Embryonic facial prominence (tissue), 1 donor: ENCODE data around the gene CDC42BPB.

Experiments used
- DNase-seq: peaks from one replicate; pipeline ENCODE4 v3.0.0-alpha.2; 2016; ENCODE audit errors: extremely low spot score

CDC42BPB gene

GRCh38 chr14:103094406-103095209, 37.3 kb upstream of the CDC42BPB start, which contains the start of gene EXOC3L4:
Gene EXOC3L4 (plus strand): TSS chr14:103094725. CDS start chr14:103100220, 5,495 bp downstream.
- no peak for DNase-seq

DNA sequence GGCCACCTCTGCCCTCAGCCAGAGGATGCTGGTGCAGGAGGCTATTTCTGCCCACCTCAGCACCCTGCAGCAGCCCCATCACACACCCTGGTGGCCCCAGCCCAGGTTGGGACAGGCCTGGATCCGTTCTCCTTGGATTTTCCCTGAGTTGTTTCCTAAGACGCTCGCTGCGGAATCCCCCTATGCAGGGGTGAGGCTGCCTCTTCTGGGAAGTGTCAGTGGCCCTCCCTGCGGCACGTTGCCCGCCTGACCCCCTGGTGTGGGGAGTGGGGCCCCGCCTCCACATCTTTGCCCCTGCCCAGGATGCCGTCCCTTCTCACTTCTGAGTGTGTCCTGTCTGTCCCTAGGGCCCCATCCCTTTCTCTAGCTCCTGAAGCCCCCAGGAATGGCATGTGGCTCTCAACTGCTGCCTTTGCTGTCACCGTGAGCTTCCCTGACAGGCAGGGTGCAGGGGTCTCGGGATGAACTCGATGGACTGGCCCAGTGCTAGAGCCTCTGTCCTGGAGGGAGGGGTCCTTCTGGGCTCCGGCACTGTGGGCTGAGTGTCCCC, 36.6 kb upstream of the CDC42BPB start:
- no peak for DNase-seq

- DNase-seq: no peak
These were observed 34.5 kb upstream of the CDC42BPB start for GRCh38 chr14:103091883-103092222.

DNA sequence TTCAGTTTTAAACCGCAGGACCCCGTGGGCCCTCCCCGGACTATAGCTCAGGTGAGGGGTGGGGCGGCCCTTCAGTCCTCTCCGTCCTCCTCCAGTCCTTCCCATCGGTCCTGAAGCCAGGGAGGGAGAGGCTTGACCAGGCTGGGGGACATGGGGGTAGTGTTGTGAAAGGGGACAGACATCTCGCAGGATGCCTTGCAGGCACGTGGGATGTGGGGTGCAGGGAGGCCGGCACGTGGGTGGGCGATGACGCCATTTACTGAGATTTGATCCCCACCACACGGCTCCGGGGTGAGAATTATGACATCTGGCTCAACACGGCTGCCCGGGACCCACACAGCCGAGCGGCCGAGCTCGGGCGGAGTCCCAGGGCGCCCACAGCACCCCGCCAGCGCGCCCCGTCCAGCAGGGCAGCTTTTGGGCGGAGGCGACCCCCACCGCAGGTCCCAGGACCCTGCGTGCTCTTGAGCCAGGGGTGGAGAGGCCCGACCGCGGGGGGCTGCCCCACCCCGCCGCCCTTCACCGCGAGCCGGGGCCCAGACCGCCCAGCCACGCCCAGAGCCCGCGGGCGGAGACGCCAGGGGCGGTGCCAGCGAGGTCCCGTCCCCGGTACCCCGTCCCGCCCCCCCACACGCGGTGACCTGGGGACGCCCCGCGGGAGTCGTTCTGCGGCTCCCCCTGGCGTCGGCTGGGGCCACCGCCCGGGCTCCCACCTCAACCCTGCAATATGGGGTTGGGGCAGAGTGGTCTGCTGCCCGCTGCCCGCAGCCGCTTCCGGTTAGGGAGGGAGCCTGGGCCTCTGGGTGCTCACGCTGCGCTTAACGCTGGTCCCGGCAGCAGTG, 33.9 kb upstream of the CDC42BPB start:
- DNase-seq: no peak

- DNase-seq: no peak
These were observed 33.2 kb upstream of the CDC42BPB start for GRCh38 chr14:103090481-103091020.

DNA sequence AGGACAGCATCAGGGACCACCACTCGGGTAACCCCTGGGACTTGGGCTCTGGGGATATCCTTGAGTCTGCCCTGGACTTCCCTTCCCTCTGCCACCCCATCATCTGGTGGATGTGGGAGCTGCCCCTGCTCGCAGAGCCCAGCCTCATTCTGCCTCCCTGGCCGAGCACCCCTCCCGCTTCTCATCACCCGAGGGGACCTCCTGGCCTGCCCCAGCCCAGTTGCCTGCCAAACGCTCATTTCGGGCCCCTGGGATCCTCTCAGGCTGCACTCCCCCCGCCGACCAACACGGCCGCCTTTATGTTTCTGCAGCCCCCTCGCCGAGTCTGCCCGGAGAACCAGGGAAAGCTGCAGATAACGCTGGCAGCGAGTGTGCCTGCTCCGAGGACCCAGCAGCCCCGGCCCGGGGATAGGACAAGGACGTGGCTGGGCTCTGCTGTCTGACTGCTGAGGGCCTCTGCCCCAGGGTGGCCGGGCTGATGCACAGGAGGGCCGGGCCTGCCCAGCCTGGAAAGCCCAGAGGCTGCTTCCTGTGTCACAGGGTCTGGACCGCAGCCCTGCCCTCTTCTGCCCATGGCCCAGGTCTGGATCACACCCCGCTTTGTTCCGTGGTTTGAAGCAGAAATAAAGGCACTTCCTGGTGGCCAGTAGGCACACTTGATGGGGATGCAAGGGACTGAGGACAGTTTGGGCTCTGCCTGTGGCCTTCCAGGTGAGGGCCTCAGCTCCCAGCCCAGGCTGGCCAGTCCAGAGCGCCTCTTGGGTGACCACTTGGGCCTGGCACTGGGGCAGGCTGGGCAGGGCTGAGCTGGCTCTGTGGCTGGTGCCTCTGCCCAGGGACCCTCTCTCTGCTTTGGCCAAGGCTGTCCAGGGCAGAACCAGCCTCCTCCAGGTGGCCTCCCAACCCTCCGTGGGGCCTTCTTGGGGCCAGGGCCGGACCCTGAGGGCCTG, 32.3 kb upstream of the CDC42BPB start:
- DNase-seq: no peak

DNA sequence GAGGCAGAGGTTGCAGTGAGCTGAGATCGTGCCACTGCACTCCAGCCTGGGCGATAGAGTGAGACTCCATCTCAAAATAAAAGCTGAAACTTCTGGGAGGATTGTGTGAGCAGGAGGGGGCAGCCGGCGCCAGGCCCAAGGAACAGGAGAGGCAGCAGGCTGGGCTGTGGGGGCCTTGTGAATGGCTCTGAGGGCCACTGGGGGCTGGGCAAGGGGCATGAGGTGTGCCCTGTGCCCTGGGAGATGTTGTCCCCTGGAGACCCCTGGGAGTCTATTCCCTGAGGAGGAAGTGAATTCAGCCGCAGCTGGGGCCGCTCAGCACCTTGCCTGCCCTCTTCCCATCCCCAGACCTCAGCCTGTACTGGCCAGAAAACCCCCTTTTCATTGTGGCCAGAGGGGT, 31.6 kb upstream of the CDC42BPB start:
- DNase-seq: no peak

DNA sequence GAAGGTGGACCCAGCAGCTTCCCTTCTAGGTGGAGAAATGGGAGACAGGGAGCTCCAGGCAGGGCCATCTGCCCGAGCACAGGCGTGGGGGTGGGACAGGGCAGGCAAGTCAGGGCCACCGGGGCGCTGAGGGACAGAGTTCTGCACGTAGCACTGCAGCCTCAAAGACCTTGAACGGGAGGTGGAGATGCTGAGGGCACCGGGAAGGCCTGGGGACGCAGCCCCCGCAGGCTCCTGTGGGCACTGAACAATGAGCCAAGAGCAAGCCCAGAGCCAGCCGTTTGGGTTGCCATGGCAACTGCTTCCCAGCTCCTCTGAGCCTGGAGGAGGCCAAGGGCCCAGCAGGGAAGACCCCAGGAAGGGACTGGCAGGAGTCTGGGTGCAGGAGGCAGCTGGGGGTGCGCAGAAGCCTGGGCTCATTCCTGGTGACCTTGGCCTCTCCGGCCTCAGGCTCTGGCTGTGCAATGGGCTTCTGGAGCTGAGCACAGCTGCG, 30.0 kb upstream of the CDC42BPB start:
- DNase-seq: no peak

DNA sequence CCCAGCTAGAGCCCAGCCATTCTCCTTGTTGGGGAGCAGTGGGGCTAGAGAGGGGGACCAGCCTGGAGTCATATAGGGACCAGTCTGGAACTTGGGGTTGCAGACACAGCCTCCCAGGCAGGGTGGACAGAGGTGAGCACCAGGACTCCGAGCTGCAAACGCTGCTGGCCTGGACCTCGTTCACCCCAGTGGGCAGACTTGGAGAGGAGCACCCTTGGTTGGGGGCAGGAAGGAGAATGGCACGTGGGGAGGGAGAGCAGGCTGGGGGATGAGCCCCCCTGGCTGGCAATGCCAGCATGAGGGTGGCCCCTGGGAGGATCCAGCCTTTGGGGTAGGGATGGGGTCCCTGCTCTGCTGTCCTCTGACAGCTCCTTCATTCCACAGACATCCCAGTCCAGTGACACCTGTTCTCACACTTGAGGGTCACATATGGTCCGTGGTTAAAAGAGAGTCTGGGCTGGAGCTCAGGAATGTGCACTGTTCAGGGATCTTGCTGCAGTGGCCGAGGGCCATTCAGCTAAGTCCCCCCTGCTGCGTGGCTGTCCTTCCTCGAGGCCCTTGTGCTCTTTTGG, 29.5 kb upstream of the CDC42BPB start:
- DNase-seq: no peak

GRCh38 chr14:103085106-103086091, 28.1 kb upstream of the CDC42BPB start:
- DNase-seq: no peak

DNA sequence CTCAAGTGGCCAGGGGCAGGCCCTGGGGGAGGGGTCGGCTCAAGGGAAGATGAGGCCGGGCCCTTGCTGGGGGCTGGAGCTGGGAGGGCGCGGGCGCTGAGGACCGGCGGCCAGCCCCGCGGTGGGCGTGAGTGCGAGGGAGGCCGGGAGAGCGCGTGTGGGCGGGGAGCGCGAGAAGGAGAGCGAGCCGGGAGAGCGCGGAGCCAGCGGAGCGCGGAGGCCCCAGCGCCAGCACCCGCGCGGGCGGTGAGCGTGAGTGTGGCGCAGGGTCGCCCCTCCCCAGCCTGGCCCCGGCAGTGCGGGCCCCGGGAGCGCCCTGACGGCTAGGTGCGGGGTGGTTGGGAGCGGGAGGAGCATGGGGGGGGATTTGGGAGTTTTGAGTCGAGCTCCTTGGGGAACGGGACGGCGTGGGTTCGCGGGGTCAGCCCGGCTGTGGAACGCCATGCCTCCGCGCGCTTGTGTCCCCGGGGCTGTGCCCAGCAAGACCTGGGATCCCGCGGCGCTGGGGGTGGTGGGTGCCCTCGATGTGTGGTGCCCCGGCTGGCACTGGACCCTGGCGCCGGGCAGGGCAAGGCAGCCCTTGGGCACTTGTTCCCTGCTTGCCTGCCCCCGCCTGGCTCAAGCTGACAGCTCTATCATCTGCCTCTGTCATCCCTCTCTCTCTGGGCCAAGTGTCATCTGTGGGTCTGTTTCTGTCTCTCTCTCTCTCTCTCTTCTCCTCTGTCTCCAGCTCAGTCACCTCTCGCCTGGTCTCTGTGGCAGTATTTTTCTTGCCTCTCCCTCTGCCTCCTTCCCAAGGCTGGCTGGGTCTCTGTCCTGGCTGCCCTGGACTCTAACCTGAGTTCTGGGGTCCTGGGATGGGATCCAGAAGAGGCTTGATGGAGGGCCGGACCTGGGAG, 26.9 kb upstream of the CDC42BPB start, which contains the start of gene LBHD2:
Gene LBHD2, plus strand, starts transcription at position 190 of the 899 bp plus-strand sequence. CDS start 1,803 bp downstream, outside the sequence.
- DNase-seq: no peak

GRCh38 chr14:103081951-103082350, 24.6 kb upstream of the CDC42BPB start:
- no peak for DNase-seq

- DNase-seq: no peak
These were observed 21.7 kb upstream of the CDC42BPB start for GRCh38 chr14:103078860-103079587.

- DNase-seq: peak; percentile 58
These were observed 21.0 kb upstream of the CDC42BPB start for GRCh38 chr14:103078420-103078749.

- no peak for DNase-seq
These were observed 17.5 kb upstream of the CDC42BPB start for GRCh38 chr14:103074729-103075367.

DNA sequence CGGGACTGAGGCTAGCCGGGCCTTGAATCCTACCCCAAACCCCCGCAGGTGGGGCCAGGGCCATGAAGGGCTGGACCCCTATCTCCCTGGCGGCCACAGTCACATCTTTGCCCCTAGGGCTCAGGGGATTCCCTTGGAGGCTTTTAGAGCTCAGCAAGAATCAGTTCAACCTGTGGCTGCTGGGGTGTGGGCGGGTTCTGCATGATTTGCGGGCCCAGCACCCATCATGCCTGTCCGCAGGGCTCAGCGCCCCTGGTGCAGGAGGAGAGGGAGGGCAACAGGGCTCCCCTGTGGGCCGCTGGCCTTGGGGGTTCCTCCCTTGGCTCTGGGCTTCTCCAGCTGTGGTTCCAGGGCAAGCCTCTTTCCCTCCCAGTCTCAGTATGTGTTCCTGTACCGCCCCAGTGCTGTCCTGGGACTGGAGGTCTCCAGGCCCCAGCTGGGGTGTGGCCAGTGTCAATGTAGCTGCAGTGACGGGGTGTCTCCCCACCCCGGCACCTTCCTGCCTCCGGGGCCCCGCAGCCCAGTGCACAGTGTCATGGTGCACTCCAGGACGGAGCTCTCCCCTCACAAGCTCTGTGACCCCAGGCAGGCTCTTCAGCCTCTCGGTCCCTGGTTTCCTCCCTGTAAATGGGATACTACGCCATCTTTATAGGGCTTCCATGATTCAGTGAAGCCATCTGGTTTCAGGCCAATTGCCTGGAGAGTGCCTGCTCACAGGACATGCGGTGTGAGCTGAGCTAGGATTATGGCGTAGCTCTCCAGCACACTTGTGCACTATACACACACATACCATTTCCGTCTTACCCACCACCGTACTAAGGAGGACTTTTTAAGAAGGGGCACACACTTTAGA, 16.8 kb upstream of the CDC42BPB start:
- DNase-seq: no peak
